ENCODE data around the gene AKAP10.
"Not testable (repeated sequence)": the region's sequence is repeated elsewhere in the genome, so short reads cannot be mapped to it uniquely, and the experiment has no call there.

The AKAP10 gene

DNA sequence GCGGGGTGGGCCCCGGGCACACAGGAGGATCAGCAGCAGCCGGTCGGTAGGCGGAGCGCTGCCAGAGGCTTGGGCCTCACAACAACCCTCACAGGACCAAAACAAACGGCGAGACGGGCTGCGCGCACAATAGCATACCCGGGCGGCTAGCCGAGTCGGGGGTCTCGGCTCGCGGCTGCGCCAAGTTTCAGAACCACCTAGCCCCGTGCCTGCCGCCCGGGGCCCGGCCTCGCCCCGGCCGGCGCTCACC lies 110.6 kb downstream of the AKAP10 start:
- peak overlapping the region; percentile 24 for H3K18ac ChIP-seq (ENCODE audit: low read length)
- peaks cover 3 to 4% of the 10 kb centered on the region in 2 experiments for H3K4me1 ChIP-seq (ENCODE audit: control insufficient read depth in 1 of 2, insufficient read depth in 2 of 2, low read length in 2 of 2)
- H3K9ac ChIP-seq (ENCODE audit: low read length) = peak overlapping the region; percentile 92
- peak overlapping the region; percentile 37 for H3K27ac ChIP-seq (ENCODE audit: low read depth, low read length)
- H3K27me3 ChIP-seq (ENCODE audit: insufficient read depth, low read length) = no peaks in the 10 kb centered on the region
- DNase-seq = peak; percentile 56 to 61
- H2BK5ac ChIP-seq (ENCODE audit: low read depth, low read length, poor library complexity) = peak overlapping the region; percentile 16
- no peaks in the 10 kb centered on the region for H3K9me3 ChIP-seq (ENCODE audit: insufficient read depth, low read depth, low read length)
- peak overlapping the region; percentile 45 for H3K14ac ChIP-seq (ENCODE audit: low read length)
- H3K23ac ChIP-seq (ENCODE audit: low read length) = no peak overlapping the region
- H4K91ac ChIP-seq (ENCODE audit: low read depth, low read length) = peak overlapping the region; percentile 92
- H2BK12ac ChIP-seq (ENCODE audit: low read length) = no peak overlapping the region
- H2AK5ac ChIP-seq (ENCODE audit: low read length) = no peak overlapping the region
- peaks cover 11% of the 10 kb centered on the region for H3K79me2 ChIP-seq (ENCODE audit: control insufficient read depth, insufficient read depth, low read length, poor library complexity)
- H3K4me2 ChIP-seq (ENCODE audit: low read length) = peak overlapping the region; percentile 96
- H3K4me3 ChIP-seq (ENCODE audit: low read depth, low read length) = peak overlapping the region; percentile 89
- peaks cover 0 to 1% of the 10 kb centered on the region in 2 experiments for H3K36me3 ChIP-seq (ENCODE audit: control insufficient read depth in 1 of 2, insufficient read depth in 2 of 2, low read length in 2 of 2)
- WGBS (ENCODE audit: extremely low coverage, insufficient coverage, insufficient read length) = no CpG with 5 or more reads among the region's 27 CpGs
- peaks cover 13% of the 10 kb centered on the region for H3K79me1 ChIP-seq (ENCODE audit: low read length)
- peak overlapping the region; percentile 24 for H3K4ac ChIP-seq (ENCODE audit: low read depth, low read length)
- H2AFZ ChIP-seq (ENCODE audit: insufficient read depth, low read length, poor library complexity) = peak overlapping the region; percentile 85
- H2BK120ac ChIP-seq (ENCODE audit: insufficient read depth, low read length, poor library complexity) = peak overlapping the region; percentile 26
- peak overlapping the region; percentile 96 for H4K8ac ChIP-seq (ENCODE audit: low read depth, low read length)
- peak overlapping the region; percentile 45 for H4K12ac ChIP-seq (ENCODE audit: low read depth, low read length)

DNA sequence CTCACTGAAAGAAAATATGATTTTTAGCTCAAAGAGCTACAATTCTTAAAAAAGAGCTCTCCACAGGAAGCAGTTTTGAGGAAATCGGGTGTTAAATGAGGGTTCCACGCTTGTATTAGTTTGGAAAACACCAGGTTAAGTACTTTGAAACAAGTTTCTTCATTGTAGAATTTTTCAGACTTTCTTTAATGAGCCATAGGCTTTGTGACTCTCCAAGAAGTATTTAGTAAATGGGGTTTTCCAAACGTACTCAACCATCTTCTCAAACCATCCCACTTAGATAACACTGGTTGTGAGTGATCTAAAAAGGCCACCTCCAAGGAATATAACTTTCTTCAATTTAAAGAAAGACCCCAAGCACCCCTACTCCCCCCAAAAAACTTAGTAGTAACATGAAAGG lies 112.6 kb downstream of the AKAP10 start:
- DNase-seq = no peak
- no peak overlapping the region for H2BK5ac ChIP-seq (ENCODE audit: low read depth, low read length, poor library complexity)
- H2AK5ac ChIP-seq (ENCODE audit: low read length) = no peak overlapping the region
- H3K27ac ChIP-seq (ENCODE audit: low read depth, low read length) = no peak overlapping the region
- no peak overlapping the region for H3K4ac ChIP-seq (ENCODE audit: low read depth, low read length)
- H3K79me1 ChIP-seq (ENCODE audit: low read length) = peaks cover 13% of the 10 kb centered on the region
- no peaks in the 10 kb centered on the region for H3K9me3 ChIP-seq (ENCODE audit: insufficient read depth, low read depth, low read length)
- no peak overlapping the region for H2BK120ac ChIP-seq (ENCODE audit: insufficient read depth, low read length, poor library complexity)
- no peak overlapping the region for H3K4me3 ChIP-seq (ENCODE audit: low read depth, low read length)
- no peak overlapping the region for H3K4me2 ChIP-seq (ENCODE audit: low read length)
- peaks cover 0 to 1% of the 10 kb centered on the region in 2 experiments for H3K36me3 ChIP-seq (ENCODE audit: control insufficient read depth in 1 of 2, insufficient read depth in 2 of 2, low read length in 2 of 2)
- no peak overlapping the region for H3K18ac ChIP-seq (ENCODE audit: low read length)
- no peak overlapping the region for H3K14ac ChIP-seq (ENCODE audit: low read length)
- no peak overlapping the region for H4K8ac ChIP-seq (ENCODE audit: low read depth, low read length)
- no peak overlapping the region for H3K23ac ChIP-seq (ENCODE audit: low read length)
- H4K12ac ChIP-seq (ENCODE audit: low read depth, low read length) = no peak overlapping the region
- H3K27me3 ChIP-seq (ENCODE audit: insufficient read depth, low read length) = no peaks in the 10 kb centered on the region
- no peak overlapping the region for H3K9ac ChIP-seq (ENCODE audit: low read length)
- no peak overlapping the region for H2BK12ac ChIP-seq (ENCODE audit: low read length)
- peaks cover 11% of the 10 kb centered on the region for H3K79me2 ChIP-seq (ENCODE audit: control insufficient read depth, insufficient read depth, low read length, poor library complexity)
- WGBS (ENCODE audit: extremely low coverage, insufficient coverage, insufficient read length) = no CpG with 5 or more reads among the region's 3 CpGs
- peaks cover 3 to 4% of the 10 kb centered on the region in 2 experiments for H3K4me1 ChIP-seq (ENCODE audit: control insufficient read depth in 1 of 2, insufficient read depth in 2 of 2, low read length in 2 of 2)
- no peak overlapping the region for H4K91ac ChIP-seq (ENCODE audit: low read depth, low read length)
- H2AFZ ChIP-seq (ENCODE audit: insufficient read depth, low read length, poor library complexity) = no peak overlapping the region

DNA sequence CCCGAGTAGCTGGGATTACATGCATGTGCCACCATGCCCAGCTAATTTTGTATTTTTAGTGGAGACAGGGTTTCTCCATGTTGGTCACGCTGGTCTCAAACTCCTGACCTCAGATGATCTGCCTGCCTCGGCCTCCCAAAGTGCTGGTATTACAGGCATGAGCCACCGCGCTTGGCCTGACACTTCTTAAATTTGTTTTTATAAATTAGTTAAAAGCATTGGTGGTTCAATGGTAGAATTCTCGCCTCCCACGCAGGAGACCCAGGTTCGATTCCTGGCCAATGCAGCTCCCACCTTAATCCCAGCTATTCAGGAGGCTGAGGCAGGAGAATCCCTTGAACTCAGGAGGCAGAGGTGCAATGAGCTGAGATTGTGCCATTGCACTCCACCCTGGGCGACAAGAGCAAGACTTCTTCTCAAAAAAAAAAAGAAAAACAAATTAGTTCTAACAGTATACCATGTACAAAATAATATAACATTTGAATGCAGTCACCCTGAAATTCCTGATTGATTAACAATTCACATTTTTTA lies 116.9 kb downstream of the AKAP10 start:
- not testable (repeated sequence) for H3K4me3 ChIP-seq (ENCODE audit: low read depth, low read length); H3K36me3 ChIP-seq (ENCODE audit: control insufficient read depth in 1 of 2, insufficient read depth in 2 of 2, low read length in 2 of 2); H3K79me1 ChIP-seq (ENCODE audit: low read length); H2BK12ac ChIP-seq (ENCODE audit: low read length); H2AFZ ChIP-seq (ENCODE audit: insufficient read depth, low read length, poor library complexity); H3K23ac ChIP-seq (ENCODE audit: low read length); H3K27me3 ChIP-seq (ENCODE audit: insufficient read depth, low read length); H3K4me2 ChIP-seq (ENCODE audit: low read length); H3K4ac ChIP-seq (ENCODE audit: low read depth, low read length); H2AK5ac ChIP-seq (ENCODE audit: low read length); H2BK120ac ChIP-seq (ENCODE audit: insufficient read depth, low read length, poor library complexity); H4K8ac ChIP-seq (ENCODE audit: low read depth, low read length); H3K4me1 ChIP-seq (ENCODE audit: control insufficient read depth in 1 of 2, insufficient read depth in 2 of 2, low read length in 2 of 2); DNase-seq; H2BK5ac ChIP-seq (ENCODE audit: low read depth, low read length, poor library complexity); H3K9me3 ChIP-seq (ENCODE audit: insufficient read depth, low read depth, low read length); H3K9ac ChIP-seq (ENCODE audit: low read length); H4K91ac ChIP-seq (ENCODE audit: low read depth, low read length); H3K14ac ChIP-seq (ENCODE audit: low read length); H3K18ac ChIP-seq (ENCODE audit: low read length); H3K79me2 ChIP-seq (ENCODE audit: control insufficient read depth, insufficient read depth, low read length, poor library complexity); H3K27ac ChIP-seq (ENCODE audit: low read depth, low read length); H4K12ac ChIP-seq (ENCODE audit: low read depth, low read length)
- WGBS (ENCODE audit: extremely low coverage, insufficient coverage, insufficient read length) = no CpG with 5 or more reads among the region's 9 CpGs

DNA sequence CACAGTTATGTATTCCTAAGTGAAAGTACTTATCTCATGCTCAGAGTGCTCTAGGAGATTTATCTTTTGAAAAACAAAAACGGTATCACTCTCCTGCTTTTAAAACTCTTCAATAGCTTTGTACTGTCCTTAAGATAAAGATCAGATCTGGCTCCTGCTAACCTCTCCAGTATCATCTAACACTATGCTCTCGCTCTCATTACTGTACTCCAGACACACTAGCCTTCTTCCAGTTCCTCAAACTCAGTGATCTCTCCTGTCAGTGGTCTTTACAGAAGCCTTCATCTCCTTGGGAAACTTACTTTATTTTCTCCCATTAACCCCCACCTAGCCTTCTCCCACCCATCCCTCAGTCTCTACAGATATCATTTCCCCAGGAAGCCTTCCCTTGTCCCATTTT lies 120.0 kb downstream of the AKAP10 start:
- no peak overlapping the region for H4K8ac ChIP-seq (ENCODE audit: low read depth, low read length)
- WGBS (ENCODE audit: extremely low coverage, insufficient coverage, insufficient read length) = no CpG with 5 or more reads among the region's 2 CpGs
- no peak overlapping the region for H3K4me2 ChIP-seq (ENCODE audit: low read length)
- no peak overlapping the region for H3K4ac ChIP-seq (ENCODE audit: low read depth, low read length)
- H3K79me1 ChIP-seq (ENCODE audit: low read length) = no peaks in the 10 kb centered on the region
- H3K27me3 ChIP-seq (ENCODE audit: insufficient read depth, low read length) = no peaks in the 10 kb centered on the region
- H3K9ac ChIP-seq (ENCODE audit: low read length) = no peak overlapping the region
- H2AK5ac ChIP-seq (ENCODE audit: low read length) = no peak overlapping the region
- H3K18ac ChIP-seq (ENCODE audit: low read length) = no peak overlapping the region
- H2BK12ac ChIP-seq (ENCODE audit: low read length) = no peak overlapping the region
- H4K91ac ChIP-seq (ENCODE audit: low read depth, low read length) = no peak overlapping the region
- H2BK120ac ChIP-seq (ENCODE audit: insufficient read depth, low read length, poor library complexity) = no peak overlapping the region
- H3K9me3 ChIP-seq (ENCODE audit: insufficient read depth, low read depth, low read length) = no peaks in the 10 kb centered on the region
- no peak overlapping the region for H2AFZ ChIP-seq (ENCODE audit: insufficient read depth, low read length, poor library complexity)
- H3K14ac ChIP-seq (ENCODE audit: low read length) = no peak overlapping the region
- no peak overlapping the region for H4K12ac ChIP-seq (ENCODE audit: low read depth, low read length)
- no peak overlapping the region for H2BK5ac ChIP-seq (ENCODE audit: low read depth, low read length, poor library complexity)
- H3K79me2 ChIP-seq (ENCODE audit: control insufficient read depth, insufficient read depth, low read length, poor library complexity) = no peaks in the 10 kb centered on the region
- H3K23ac ChIP-seq (ENCODE audit: low read length) = no peak overlapping the region
- H3K4me3 ChIP-seq (ENCODE audit: low read depth, low read length) = no peak overlapping the region
- DNase-seq = no peak
- peaks cover 0 to 2% of the 10 kb centered on the region in 2 experiments for H3K4me1 ChIP-seq (ENCODE audit: control insufficient read depth in 1 of 2, insufficient read depth in 2 of 2, low read length in 2 of 2)
- peaks cover 0 to 3% of the 10 kb centered on the region in 2 experiments for H3K36me3 ChIP-seq (ENCODE audit: control insufficient read depth in 1 of 2, insufficient read depth in 2 of 2, low read length in 2 of 2)
- H3K27ac ChIP-seq (ENCODE audit: low read depth, low read length) = no peak overlapping the region
